ENCODE measurements around the gene TEKT5. TPM values are rescaled to one million over a fixed set of nuclear protein-coding genes. Genes with fewer than 3 reads are reported as not detected.

TEKT5 gene
- total RNA-seq, 2 donors from 2014 or later = 0.36 to 3.9 TPM

GRCh38 chr16:10731790-10732189 is 37.1 kb upstream of the TEKT5 start:
- Histone ChIP-seq H3K27ac (no peak overlapping the region), H3K9me3 (no peaks in the 10 kb centered on the region), H3K4me3 (no peak overlapping the region), H3K27me3 (replicated peaks; ENCODE audit: insufficient read depth) (no peaks in the 10 kb centered on the region), H3K36me3 (no peaks in the 10 kb centered on the region), H3K4me1 (replicated peaks) (no peaks in the 10 kb centered on the region)
- no peak for DNase-seq (ENCODE audit: low spot score)
- no peak for TF ChIP-seq POLR2AphosphoS5 (IDR thresholded peaks at IDR 0.05)
- TF ChIP-seq CTCF (IDR thresholded peaks at IDR 0.05) = no peak
- TF ChIP-seq POLR2A (IDR thresholded peaks at IDR 0.05) = no peak
- intact Hi-C loops (cut with DNase I) = no loop called here
- WGBS = 87% methylated on average over 7 of the region's 7 CpGs

GRCh38 chr16:10729104-10730048 is 34.6 kb upstream of the TEKT5 start:
- H3K27me3 ChIP-seq (replicated peaks; ENCODE audit: insufficient read depth) = no peaks in the 10 kb centered on the region
- no peaks in the 10 kb centered on the region for H3K9me3 ChIP-seq
- peak; percentile 29 for TF ChIP-seq POLR2AphosphoS5 (IDR thresholded peaks at IDR 0.05)
- TF ChIP-seq CTCF (IDR thresholded peaks at IDR 0.05) = no peak
- DNase-seq (ENCODE audit: low spot score) = peak; percentile 62
- no peaks in the 10 kb centered on the region for H3K36me3 ChIP-seq
- H3K27ac ChIP-seq = no peak overlapping the region
- intact Hi-C loops (cut with DNase I) = no loop called here
- H3K4me1 ChIP-seq (replicated peaks) = no peaks in the 10 kb centered on the region
- no peak overlapping the region for H3K4me3 ChIP-seq
- 59% methylated on average over 19 of the region's 19 CpGs for WGBS

GRCh38 chr16:10728003-10728887 is 33.5 kb upstream of the TEKT5 start:
- no peaks in the 10 kb centered on the region for H3K9me3 ChIP-seq
- no peaks in the 10 kb centered on the region for H3K36me3 ChIP-seq
- 65% methylated on average over 16 of the region's 16 CpGs for WGBS
- no peak for DNase-seq (ENCODE audit: low spot score)
- H3K27ac ChIP-seq = no peak overlapping the region
- H3K4me3 ChIP-seq = no peak overlapping the region
- H3K27me3 ChIP-seq (replicated peaks; ENCODE audit: insufficient read depth) = no peaks in the 10 kb centered on the region
- intact Hi-C loops (cut with DNase I) = no loop called here
- H3K4me1 ChIP-seq (replicated peaks) = no peaks in the 10 kb centered on the region
- TF ChIP-seq CTCF (IDR thresholded peaks at IDR 0.05) (no peak), POLR2A (IDR thresholded peaks at IDR 0.05) (no peak), POLR2AphosphoS5 (IDR thresholded peaks at IDR 0.05) (no peak)

GRCh38 chr16:10708969-10709368 is 14.2 kb upstream of the TEKT5 start:
- Histone ChIP-seq H3K36me3 (no peaks in the 10 kb centered on the region), H3K9me3 (no peaks in the 10 kb centered on the region), H3K4me3 (no peak overlapping the region), H3K4me1 (replicated peaks) (no peaks in the 10 kb centered on the region), H3K27ac (no peak overlapping the region), H3K27me3 (replicated peaks; ENCODE audit: insufficient read depth) (no peaks in the 10 kb centered on the region)
- intact Hi-C loops (cut with DNase I) = no loop called here
- TF ChIP-seq POLR2AphosphoS5 (IDR thresholded peaks at IDR 0.05) (no peak), POLR2A (IDR thresholded peaks at IDR 0.05) (no peak), CTCF (IDR thresholded peaks at IDR 0.05) (no peak)
- WGBS = 80% methylated on average over 4 of the region's 4 CpGs
- no peak for DNase-seq (ENCODE audit: low spot score)
